HL-60 (cell line): ENCODE measurements around the gene GLRA3.

ENCODE experiments used
- CTCF ChIP-seq: IDR thresholded peaks from one replicate; pipeline ENCODE4 v1.5.1; 2011; ENCODE audit warnings: low read length, control low read depth, inconsistent platforms; ENCODE audit not compliant: insufficient read depth
- GABPA ChIP-seq: IDR thresholded peaks from 2 replicates; pipeline ENCODE4 v1.6.1; 2012; ENCODE audit warnings: low read depth
- POLR2AphosphoS5 ChIP-seq: IDR thresholded peaks from 2 replicates; pipeline ENCODE4 v1.6.1; 2012; ENCODE audit warnings: low read depth

GRCh38 chr4:174654634-174655033 lies 174.4 kb downstream of the GLRA3 start:
- TF ChIP-seq CTCF (no peak), POLR2AphosphoS5 (no peak), GABPA (no peak)
